Measurements from ENCODE around the gene RADIL. TPM values are rescaled to one million over a fixed set of nuclear protein-coding genes. Genes with fewer than 3 reads are reported as not detected.

The RADIL gene
- total RNA-seq, 3 donors from 2014 or later (not counting 1 experiment from before 2014, with no cell fraction given): not detected

DNA sequence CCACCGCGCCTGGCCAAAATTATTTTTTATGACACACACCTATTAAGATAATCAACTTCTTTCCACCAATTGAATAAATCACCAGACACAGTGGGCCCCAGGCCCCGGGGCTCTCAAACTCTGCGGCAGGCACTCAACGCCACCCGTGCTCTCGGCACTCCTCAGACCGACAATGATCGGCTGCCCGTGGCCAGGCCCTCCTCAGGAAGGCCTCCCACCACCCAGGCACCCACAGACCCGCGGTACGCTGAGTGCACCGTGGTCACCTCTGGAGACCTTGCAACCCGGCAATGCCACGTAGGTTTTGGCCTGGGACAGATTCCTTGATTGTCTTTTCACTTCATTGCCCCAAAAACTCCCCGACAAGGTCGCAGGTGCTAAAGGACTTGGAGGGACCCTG lies 6.9 kb downstream of the RADIL start:
- Mint-ChIP-seq H3K4me1 (peaks cover 19 to 21% of the 10 kb centered on the region in 2 donors), H3K9me3 (no peaks in the 10 kb centered on the region), H3K27me3 (ENCODE audit: low read depth in 2 of 2) (peaks cover 0 to 10% of the 10 kb centered on the region in 2 donors), H3K27ac (no peak overlapping the region), H3K4me3 (no peak overlapping the region), H3K36me3 (no peaks in the 10 kb centered on the region)
- no peaks in the 10 kb centered on the region for H3K9me3 ChIP-seq (ENCODE audit: control insufficient read depth, insufficient read depth, low read length)
- H3K36me3 ChIP-seq (ENCODE audit: control insufficient read depth, insufficient read depth, low read length): no peaks in the 10 kb centered on the region
- TF ChIP-seq, protein P1, sequence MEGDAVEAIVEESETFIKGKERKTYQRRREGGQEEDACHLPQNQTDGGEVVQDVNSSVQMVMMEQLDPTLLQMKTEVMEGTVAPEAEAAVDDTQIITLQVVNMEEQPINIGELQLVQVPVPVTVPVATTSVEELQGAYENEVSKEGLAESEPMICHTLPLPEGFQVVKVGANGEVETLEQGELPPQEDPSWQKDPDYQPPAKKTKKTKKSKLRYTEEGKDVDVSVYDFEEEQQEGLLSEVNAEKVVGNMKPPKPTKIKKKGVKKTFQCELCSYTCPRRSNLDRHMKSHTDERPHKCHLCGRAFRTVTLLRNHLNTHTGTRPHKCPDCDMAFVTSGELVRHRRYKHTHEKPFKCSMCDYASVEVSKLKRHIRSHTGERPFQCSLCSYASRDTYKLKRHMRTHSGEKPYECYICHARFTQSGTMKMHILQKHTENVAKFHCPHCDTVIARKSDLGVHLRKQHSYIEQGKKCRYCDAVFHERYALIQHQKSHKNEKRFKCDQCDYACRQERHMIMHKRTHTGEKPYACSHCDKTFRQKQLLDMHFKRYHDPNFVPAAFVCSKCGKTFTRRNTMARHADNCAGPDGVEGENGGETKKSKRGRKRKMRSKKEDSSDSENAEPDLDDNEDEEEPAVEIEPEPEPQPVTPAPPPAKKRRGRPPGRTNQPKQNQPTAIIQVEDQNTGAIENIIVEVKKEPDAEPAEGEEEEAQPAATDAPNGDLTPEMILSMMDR (IDR thresholded peaks at IDR 0.05): no peak
- 93% methylated on average over 18 of the region's 18 CpGs for WGBS (ENCODE audit: insufficient coverage)
- intact Hi-C loops (cut with micrococcal nuclease): no loop called here
- ATAC-seq (no peak), DNase-seq (no peak)
- H3K4me1 ChIP-seq (ENCODE audit: control insufficient read depth, insufficient read depth, low read length): peaks cover 22% of the 10 kb centered on the region
- H3K27me3 ChIP-seq (ENCODE audit: control insufficient read depth, insufficient read depth, low read length): peaks cover 3% of the 10 kb centered on the region
- H3K27ac ChIP-seq (ENCODE audit: low read length): no peak overlapping the region
- no peak overlapping the region for H3K4me3 ChIP-seq (ENCODE audit: low read length)

GRCh38 chr7:4875391-4875790 lies 8.1 kb downstream of the RADIL start:
- intact Hi-C loops (cut with micrococcal nuclease): no loop called here
- Histone ChIP-seq H3K27me3 (ENCODE audit: control insufficient read depth, insufficient read depth, low read length) (peaks cover 2% of the 10 kb centered on the region), H3K36me3 (ENCODE audit: control insufficient read depth, insufficient read depth, low read length) (no peaks in the 10 kb centered on the region), H3K27ac (ENCODE audit: low read length) (no peak overlapping the region), H3K9me3 (ENCODE audit: control insufficient read depth, insufficient read depth, low read length) (no peaks in the 10 kb centered on the region), H3K4me1 (ENCODE audit: control insufficient read depth, insufficient read depth, low read length) (peaks cover 28% of the 10 kb centered on the region), H3K4me3 (ENCODE audit: low read length) (no peak overlapping the region)
- no peak for DNase-seq
- Mint-ChIP-seq H3K36me3 (no peaks in the 10 kb centered on the region), H3K4me3 (no peak overlapping the region), H3K4me1 (peaks cover 29 to 31% of the 10 kb centered on the region in 2 donors), H3K9me3 (no peaks in the 10 kb centered on the region), H3K27me3 (ENCODE audit: low read depth in 2 of 2) (peaks cover 8 to 10% of the 10 kb centered on the region in 2 donors), H3K27ac (no peak overlapping the region)
- TF ChIP-seq, protein P1 (IDR thresholded peaks at IDR 0.05): no peak
- WGBS (ENCODE audit: insufficient coverage): 95% methylated on average over 14 of the region's 15 CpGs
- ATAC-seq: no peak

GRCh38 chr7:4873071-4873944 lies 10.2 kb downstream of the RADIL start:
- H3K27ac ChIP-seq (ENCODE audit: low read length): no peak overlapping the region
- H3K27me3 Mint-ChIP-seq (ENCODE audit: low read depth in 2 of 2): peaks cover 8 to 12% of the 10 kb centered on the region in 2 donors
- intact Hi-C loops (cut with micrococcal nuclease): no loop called here
- H3K4me3 ChIP-seq (ENCODE audit: low read length): no peak overlapping the region
- H3K27ac Mint-ChIP-seq: no peak overlapping the region
- H3K36me3 ChIP-seq (ENCODE audit: control insufficient read depth, insufficient read depth, low read length): no peaks in the 10 kb centered on the region
- TF ChIP-seq, protein P1 (IDR thresholded peaks at IDR 0.05): no peak
- peaks cover 28% of the 10 kb centered on the region for H3K4me1 ChIP-seq (ENCODE audit: control insufficient read depth, insufficient read depth, low read length)
- ATAC-seq (no peak), DNase-seq (no peak)
- no peaks in the 10 kb centered on the region for H3K36me3 Mint-ChIP-seq
- peaks cover 29 to 31% of the 10 kb centered on the region in 2 donors for H3K4me1 Mint-ChIP-seq
- WGBS (ENCODE audit: insufficient coverage): 92% methylated on average over 30 of the region's 31 CpGs
- no peaks in the 10 kb centered on the region for H3K9me3 ChIP-seq (ENCODE audit: control insufficient read depth, insufficient read depth, low read length)
- H3K4me3 Mint-ChIP-seq: peak overlapping the region; percentile 77
- H3K9me3 Mint-ChIP-seq: no peaks in the 10 kb centered on the region
- no peaks in the 10 kb centered on the region for H3K27me3 ChIP-seq (ENCODE audit: control insufficient read depth, insufficient read depth, low read length)
